ENCODE results near the gene RABGEF1.
"Not testable (repeated sequence)": the region's sequence is repeated elsewhere in the genome, so short reads cannot be mapped to it uniquely, and the experiment has no call there.

RABGEF1 gene

DNA sequence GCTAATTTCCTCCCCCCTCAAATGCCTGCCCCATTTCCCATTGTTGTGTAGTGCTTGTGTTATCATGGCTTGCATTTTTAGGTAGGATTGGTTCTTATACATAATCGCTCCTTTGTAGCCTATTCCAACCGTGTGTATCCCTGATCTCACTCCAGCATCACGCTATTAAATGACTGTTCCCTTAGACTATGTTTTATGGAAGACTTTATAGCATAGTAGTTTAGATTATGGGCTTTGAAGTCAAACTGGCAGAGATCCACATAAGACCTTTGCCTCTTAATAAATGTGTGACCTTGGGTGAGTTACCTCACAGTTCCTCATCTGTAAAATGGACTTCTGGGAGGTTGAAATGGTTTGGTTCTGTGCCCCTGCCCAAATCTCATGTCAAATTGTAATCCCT is 5.4 kb upstream of the RABGEF1 start:
- no peak for DNase-seq (ENCODE audit: low read depth, low spot score)

DNA sequence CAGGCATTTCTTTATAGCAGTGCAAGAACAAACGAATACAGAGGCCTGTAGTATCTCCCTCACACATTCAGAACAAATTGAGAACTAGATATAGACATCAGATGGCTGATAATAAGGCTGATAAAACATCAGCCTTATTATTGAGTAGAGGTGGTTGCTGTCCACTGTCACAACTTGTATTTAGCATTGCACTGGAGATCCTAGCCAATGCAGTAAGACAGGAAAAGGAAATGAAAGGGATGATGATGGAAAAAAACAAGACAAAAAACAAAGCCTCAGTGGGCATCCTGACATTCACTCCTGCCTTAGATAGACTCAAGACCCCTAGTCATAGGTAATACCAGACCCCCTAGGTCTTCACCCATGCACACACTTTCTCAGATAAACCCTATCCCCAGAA is 4.7 kb upstream of the RABGEF1 start:
- DNase-seq (ENCODE audit: low read depth, low spot score), result no peak

DNA sequence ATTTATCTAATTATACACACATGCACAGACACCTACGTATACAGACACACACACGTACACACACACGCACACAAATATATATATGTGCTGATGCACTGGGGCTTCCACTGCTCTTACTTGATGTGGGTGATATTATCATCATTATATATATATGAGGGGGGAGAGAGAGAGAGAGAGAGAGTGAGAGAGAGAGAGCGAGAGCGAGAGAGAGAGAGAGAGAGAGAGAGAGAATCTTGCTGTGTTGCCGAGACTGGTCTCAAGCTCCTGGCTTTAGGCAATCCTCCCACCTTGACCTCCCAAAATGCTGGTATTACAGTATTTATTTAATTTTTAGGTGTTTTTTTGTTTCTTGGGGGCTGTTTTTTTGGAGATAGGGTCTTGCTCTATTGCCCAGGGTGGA is 3.6 kb upstream of the RABGEF1 start:
- DNase-seq (ENCODE audit: low read depth, low spot score), result no peak

DNA sequence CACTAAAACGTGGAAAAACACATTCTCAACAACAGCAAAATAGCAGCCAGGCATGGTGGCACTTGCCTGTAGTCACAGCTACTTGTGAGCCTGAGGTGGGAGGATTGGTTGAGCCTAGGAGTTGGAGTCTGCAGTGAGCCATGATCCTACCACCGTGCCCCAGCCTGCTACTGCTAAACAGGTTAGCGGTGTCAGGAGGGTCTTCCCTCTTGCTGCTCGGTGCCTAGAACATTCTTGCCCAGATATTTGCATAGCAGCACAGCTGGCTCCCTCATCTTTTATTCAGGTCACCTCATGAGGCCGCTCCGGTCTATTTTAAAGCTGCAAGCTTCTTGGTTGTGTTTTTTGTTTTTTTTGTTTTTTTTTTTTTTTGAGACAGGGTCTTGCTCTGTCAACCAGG is 2.9 kb upstream of the RABGEF1 start:
- DNase-seq (ENCODE audit: low read depth, low spot score), result no peak

DNA sequence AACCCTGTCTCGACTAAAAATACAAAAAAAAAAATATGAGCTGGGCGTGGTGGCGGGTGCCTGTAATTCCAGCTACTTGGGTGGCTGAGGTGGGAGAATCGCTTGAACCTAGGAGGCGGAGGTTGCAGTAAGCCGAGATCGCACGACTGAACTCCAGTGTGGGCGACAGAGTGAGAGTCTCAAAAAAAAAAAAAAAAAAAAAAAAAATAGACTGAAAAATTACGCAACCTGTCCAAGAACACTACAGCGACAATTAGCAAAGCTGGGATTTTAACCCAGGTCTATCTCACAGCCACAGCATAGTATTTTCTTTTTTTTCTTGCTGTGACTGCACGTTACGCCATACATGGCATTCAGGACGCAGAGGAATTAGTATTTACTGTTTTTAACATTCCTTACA is 1.1 kb upstream of the RABGEF1 start:
- no peak for DNase-seq (ENCODE audit: low read depth, low spot score)

DNA sequence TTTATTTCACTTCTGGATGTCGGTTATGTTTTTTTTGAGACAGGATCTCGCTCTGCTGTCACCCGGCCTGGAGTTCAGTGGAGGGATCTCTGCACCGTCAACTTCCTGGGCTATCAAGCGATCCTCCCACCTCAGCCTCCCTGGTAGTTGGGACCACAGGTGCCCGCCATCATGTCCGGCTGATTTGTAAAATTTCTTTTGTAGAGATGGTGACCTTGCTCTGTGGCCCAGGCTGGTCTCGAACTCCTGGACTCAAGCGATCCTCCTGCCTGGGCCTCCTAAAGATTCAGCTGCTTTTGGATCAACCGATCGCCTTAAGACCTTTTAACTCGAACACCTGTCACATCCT is 606 bp upstream of the RABGEF1 start:
- no peak for DNase-seq (ENCODE audit: low read depth, low spot score)

DNA sequence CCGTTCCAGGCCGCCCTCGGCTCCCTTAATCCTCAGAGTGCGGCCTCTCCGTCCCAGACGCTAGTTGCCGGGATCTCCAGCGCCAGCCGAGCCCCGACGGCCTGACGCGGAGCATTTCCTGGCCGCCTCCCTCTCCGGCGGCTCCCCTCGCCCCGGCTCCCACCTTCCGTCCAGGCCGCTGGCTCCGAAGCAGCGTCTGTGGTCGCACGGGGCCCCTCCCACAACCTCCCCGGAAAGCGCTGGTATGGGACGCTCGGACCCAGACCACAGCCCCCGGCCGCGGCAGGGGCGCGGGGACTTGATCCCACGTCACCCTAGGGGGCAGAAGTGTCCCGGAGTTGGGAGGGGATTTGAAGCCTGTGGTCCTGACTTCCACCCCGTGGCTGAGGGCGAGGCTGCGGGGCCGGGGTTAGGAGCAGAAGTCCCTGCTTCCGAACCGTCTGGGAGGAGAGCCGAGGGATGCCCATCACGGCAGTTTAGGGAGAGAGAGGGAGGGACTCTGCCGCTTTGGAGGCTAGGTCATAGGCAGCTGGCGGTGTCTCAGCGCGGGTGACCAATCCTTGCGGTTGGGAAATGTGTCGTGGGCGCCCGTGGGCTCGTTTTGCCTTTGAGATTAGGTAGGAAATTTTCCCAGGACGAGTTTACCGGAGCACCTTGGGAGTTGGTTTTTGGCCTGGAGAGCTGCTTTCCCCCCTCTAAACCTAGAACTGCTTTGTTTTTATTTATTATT is 612 bp downstream of the RABGEF1 start:
- DNase-seq (ENCODE audit: low read depth, low spot score), result peak; percentile 81

DNA sequence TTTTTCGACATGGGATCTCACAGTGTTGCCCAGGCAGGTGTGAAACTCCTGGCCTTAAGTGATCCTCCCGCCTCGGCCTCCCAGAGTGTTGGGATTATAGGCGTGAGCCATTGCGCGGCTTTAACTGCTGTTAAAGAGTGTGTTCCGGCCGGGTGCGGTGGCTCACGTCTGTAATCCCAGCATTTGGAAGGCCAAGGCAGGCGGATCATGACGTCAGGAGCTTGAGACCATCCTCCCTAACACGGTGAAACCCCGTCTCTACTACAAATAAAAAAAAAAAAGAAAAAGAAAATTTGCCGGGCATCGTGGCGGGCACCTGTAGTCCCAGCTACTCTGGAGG is 1.1 kb downstream of the RABGEF1 start:
- no peak for DNase-seq (ENCODE audit: low read depth, low spot score)

DNA sequence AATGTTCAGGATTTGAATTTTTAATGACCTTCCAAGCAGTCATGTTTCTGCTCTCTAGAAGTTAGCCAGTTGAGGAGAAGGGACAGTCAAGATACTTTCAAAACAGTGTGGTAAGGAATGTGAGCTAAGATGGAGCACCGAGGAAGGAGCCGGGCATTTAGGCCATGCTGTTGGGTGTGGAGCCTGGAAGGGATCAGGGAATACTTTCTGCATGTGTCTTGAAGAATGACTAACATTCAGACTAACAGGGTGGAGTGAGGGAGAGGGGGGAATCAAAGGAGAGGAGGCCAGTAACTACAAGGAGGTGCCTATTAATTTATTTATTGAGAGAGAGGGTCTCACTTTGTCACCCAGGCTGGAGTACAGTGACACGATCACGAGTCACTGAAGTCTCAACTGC is 1.8 kb downstream of the RABGEF1 start:
- peak; percentile 42 for DNase-seq (ENCODE audit: low read depth, low spot score)

DNA sequence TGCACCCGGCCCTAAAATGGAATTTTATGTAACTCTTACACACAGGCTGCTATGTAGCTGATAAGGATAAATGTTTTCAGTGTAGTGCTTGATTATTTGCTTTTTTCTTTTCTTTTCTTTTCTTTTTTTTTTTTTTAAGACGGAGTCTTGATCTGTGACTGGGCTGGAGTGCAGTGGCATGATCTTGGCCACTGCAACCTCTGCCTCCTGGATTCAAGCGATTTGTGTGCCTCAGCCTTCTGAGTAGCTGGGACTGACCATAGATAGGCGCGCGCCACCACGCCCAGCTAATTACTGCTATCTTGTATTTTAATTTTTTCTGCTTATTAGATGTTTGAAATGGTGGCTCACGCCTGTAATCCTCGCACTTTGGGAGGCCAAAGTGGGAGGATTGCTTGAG is 3.4 kb downstream of the RABGEF1 start:
- DNase-seq (ENCODE audit: low read depth, low spot score), result no peak

DNA sequence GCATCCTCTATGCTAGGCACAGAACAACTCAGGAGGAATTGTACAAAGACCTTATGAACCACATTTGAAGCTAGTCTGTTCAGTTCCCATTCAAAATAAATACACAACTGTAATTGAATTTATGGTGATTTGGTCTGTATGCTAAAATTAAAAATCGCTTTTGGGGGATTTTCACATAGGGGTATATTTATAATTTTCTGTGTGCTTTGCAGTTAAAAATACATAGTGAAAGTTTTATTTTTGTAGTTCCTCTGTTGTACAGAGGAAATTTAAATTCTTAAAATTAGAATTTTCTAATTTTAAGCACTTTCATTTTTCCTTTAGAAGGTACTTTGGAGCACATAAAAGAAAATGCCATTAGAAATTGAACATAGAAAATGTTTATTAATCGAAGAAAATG is 6.9 kb downstream of the RABGEF1 start:
- no peak for DNase-seq (ENCODE audit: low read depth, low spot score)

DNA sequence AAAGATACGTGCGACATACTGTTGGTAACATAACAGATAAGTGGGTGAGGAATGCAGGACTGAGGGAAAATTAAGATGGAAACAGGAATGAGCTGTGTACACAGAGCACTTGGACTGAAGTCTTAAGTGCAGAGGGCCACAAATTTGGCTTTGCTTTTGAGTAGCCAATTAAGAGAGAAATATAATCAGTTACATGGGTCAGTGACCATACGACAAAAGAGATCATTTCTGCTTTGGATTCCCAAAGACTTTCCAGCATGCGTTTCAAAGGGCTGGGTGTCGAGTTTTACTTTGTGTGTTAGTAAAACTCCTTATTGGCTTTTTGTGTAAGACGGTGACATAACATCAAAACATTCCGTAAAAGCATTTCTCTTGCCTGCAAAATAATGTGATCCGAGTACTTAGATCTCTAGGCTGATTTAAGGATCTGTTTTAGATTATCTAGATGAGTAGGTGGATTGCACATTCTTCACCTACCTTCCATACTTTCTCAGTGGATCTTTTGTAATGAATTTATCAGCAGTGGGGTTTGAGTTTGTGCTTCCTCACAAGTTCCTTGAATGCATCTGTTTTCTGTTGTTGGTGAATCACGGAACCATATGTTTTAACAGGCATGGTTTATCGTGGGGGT is 7.5 kb downstream of the RABGEF1 start:
- peak; percentile 40 for DNase-seq (ENCODE audit: low read depth, low spot score)

DNA sequence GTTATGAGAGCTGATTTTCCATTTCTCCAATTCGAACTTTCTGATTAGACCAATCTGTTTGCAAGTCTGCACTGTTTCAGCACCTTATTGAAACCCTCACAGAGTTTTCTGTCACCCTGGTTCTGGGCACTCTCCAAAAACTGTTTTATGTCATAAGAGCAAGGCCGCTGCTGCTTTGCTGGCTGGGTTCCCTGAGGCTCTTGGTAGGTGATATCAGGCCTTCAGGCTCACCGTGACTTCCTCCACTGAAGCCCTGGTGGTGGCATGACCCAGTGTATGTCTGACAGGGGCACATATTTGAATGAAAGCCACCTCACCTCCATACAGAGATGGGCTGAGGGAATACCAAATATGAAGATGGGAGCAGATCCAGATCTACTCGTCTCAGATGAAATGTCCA is 8.3 kb downstream of the RABGEF1 start:
- no peak for DNase-seq (ENCODE audit: low read depth, low spot score)

DNA sequence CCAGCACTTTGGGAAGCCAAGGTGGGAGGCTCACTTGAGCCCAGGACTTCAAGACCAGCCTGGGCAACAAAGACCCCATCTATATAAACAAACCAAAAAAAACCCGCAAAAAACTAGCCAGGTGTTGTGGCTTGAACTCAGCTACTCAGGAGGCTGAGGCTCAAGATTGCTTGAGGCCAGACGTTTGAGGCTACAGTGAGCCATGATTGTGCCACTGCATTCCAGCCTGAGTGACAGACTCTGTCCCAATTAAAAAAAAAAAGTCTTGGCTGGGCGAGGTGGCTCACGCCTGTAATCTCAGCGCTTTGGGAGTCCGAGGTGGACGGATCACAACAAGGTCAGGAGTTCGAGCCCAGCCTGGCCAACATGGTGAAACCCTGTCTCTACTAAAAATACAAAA is 11.4 kb downstream of the RABGEF1 start:
- no peak for DNase-seq (ENCODE audit: low read depth, low spot score)

DNA sequence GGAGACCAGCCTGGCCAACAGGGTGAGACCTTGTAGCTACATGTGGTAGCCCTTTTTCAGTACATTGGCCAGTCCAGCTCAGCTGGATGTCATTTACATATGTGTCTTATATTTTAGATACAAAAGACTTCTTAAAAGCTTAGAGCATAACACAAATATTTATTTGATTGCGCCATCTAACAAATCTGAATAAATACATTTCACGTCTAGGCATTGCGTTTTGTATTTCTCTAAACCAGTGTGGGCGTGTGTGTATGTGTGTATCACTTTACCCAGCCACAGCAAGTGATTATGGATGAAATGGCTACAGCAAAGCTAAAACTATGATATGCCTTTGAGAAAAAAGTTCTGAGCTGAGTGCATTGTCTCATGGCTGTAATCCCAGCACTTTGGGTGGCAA is 14.0 kb downstream of the RABGEF1 start:
- no peak for DNase-seq (ENCODE audit: low read depth, low spot score)

DNA sequence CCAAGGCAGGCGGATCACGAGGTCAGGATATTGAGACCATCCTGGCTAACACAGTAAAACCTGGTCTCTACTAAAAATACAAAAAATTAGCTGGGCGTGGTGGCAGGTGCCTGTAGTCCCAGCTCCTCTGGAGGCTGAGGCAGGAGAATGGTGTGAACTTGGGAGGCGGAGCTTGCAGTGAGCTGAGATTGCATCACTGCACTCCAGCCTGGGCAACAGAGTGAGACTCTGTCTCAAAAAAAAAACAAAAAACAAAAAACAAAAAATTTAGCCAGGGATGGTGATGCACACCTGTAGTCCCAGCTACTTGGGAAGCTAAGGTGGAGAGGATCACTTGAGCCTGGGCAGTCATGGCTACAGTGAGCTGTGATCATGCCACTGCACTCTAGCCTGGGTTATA is 14.5 kb downstream of the RABGEF1 start:
- not testable (repeated sequence) for DNase-seq (ENCODE audit: low read depth, low spot score)

DNA sequence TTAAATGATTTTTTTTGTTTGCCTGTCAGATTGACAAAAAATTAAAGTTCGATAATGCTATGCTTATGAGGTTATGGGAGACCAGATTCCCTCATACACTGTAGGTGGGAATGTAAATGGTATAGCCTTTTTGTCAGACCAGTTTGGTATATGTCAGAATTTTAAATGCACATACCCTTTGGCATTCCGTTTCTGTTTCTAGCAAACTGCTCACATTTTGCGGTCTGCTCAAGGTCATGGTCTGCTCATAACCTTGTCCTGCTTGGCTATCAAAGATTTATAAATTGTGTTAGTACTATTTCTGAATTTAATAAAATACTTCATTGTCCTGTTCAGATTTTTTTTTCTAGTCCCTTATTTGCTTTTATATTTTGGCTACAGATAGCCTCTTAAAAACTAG is 15.7 kb downstream of the RABGEF1 start:
- not testable (repeated sequence) for DNase-seq (ENCODE audit: low read depth, low spot score)

DNA sequence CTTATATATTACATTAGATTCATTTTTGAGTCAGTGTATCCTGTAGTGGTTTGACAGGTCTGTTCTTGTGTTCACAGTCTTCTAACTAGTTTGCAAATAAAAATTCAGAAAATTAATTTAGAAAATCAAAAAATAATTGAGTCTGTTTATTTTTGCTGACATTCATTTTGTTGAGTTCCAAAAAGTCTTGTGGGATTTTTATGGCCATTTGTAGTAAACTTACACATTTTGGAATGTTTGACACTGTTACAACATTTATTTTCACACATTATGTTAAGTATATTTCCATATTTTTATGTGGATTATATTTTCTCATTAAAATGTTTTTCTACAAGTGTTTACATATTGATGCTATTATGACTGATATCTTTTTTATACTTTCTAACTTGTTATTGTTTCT is 16.4 kb downstream of the RABGEF1 start:
- no peak for DNase-seq (ENCODE audit: low read depth, low spot score)

DNA sequence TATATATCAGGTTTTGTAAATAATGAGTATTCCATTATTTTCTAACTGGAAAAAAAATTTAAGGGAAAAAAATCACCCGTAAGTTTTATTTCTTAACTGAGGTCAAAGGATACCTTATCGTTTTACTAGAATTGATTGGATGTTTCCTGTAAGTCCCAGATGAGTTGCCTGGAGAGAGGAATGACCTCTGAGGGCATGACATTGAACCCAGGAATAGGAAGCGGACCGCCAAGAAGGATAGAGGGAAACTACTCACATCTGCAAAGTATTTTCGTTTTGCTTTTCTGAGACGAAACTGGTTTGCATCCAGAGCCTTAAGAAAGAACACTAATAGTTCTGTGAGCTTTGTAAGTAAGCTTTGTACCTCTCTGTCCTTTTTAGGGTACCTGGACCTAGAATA is 17.4 kb downstream of the RABGEF1 start:
- no peak for DNase-seq (ENCODE audit: low read depth, low spot score)

DNA sequence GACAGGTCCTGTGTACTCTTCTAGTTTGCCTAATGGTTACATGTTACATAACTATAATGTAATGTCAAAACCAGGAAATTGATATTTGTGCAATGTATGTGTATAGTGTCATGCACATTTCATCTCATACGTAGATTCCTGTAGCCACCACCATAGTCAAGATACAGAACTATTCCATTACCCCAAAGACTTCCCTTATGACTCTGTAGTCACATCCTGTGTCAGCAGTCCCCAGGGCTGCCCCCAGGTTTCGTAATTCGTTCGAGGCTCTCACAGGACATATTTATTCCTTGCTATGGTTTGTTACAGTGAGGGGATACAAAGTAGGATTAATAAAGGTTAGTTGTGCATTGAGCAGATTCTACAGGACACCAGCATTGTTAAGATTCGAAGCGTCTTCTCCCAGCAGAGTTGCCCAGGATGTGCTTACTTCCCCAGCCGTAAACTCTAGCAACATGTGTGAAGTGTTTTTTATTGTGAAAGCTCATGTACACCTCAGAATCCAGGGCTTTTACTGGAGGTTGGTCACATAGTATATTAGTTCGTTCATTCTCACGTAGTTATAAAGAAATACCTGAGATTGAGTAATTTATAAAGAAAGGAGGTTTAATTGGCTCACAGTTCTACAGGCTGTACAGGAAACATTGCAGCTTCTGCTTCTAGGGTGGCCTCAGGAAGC is 18.6 kb downstream of the RABGEF1 start:
- no peak for DNase-seq (ENCODE audit: low read depth, low spot score)

DNA sequence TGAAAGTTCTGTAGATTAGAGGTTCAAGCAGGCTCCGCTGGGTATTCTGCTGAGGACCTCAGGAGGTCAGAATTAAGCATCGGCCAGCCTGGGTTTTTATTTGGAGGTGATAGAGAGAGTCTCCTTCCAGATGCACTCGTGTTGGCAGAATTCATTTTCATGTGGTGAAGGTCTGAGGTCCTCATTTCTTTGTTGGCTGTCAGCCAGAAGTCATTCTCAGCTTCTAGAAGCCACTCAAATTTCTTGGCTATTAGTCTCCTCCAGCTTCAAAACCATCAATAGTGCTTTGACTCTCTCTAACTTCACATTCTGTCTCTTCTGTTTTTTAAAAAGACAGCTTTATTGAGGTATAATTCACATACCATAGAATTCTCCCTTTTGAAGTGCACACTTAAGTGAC is 22.6 kb downstream of the RABGEF1 start:
- not testable (repeated sequence) for DNase-seq (ENCODE audit: low read depth, low spot score)

DNA sequence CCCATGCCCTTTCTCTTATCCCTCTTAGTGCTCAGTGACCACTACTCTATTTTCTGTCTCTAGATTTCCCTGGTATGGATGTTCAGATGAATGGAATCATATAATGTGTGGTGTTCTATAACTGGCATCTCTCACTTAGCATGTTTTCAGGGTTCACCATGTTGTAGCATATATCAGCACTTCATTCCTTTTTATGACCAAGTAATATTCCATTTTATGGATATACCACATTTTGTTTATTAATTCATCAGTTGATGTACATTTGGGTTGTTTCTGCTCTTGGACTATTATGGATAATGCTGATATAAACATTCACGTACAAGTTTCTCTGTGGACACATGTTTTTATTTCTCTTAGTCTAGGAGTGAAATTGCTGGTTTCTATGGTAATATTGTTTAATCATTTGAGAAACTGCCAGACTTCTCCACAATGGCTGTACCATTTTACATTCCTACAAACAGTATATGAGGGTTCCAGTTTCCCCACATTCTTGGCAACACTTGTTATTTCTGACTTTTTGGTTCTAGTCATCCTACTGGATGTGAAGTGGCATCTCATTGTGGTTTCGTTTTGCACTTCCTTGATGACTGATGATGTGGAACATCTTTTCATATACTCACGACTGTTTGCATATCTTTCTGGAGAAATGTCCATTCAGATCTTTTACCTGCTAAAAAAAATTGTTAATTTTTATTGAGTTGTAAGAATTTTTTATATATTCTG is 23.3 kb downstream of the RABGEF1 start:
- DNase-seq (ENCODE audit: low read depth, low spot score), result peak; percentile 42

DNA sequence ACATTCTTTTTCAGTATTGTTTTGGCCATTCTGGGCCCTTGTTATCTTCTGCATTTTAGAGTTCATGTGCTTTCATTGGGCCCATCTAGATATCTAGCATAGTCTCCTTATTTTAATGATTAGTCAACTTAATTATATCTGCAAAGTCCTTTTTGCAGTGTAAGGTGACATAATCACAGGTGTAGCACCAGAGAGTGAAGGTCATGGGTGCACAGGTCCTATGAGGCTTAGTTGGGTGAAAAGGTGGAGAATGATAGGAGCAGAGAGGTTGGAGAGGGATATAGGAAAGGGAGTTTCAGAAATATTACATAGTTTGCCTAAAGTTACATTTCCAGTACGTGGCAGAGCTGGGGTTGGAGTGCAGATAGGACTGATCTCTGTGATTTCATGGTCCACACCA is 24.4 kb downstream of the RABGEF1 start:
- not testable (repeated sequence) for DNase-seq (ENCODE audit: low read depth, low spot score)
